ENCODE measurements around the gene AHRR. TPM values are rescaled to one million over a fixed set of nuclear protein-coding genes. Genes with fewer than 3 reads are reported as not detected.
"Not testable (repeated sequence)": the region's sequence is repeated elsewhere in the genome, so short reads cannot be mapped to it uniquely, and the experiment has no call there.

Gene AHRR
- total RNA-seq, 2 donors from 2014 or later = 0.26 to 0.33 TPM

- intact Hi-C loops (cut with DNase I) = no loop called here
- H3K9me3 ChIP-seq = no peaks in the 10 kb centered on the region
- DNase-seq (no peak), ATAC-seq (no peak)
- H3K27me3 ChIP-seq = no peaks in the 10 kb centered on the region
- H3K4me1 ChIP-seq = no peaks in the 10 kb centered on the region
- H3K27ac ChIP-seq = no peak overlapping the region
- no peak overlapping the region for H3K4me3 ChIP-seq
- H3K36me3 ChIP-seq (replicated peaks in 1 of 2; ENCODE audit: insufficient read depth in 1 of 2, low read depth in 2 of 2) = no peaks in the 10 kb centered on the region
- TF ChIP-seq POLR2A (IDR thresholded peaks at IDR 0.05) = no peak
- TF ChIP-seq CTCF (IDR thresholded peaks at IDR 0.05) = no peak
These were observed 61.6 kb downstream of the AHRR start for GRCh38 chr5:383066-383465.

GRCh38 chr5:383621-384020, 62.1 kb downstream of the AHRR start:
- Histone ChIP-seq H3K4me3 (no peak overlapping the region), H3K27me3 (no peaks in the 10 kb centered on the region), H3K9me3 (no peaks in the 10 kb centered on the region), H3K4me1 (no peaks in the 10 kb centered on the region), H3K36me3 (replicated peaks in 1 of 2; ENCODE audit: insufficient read depth in 1 of 2, low read depth in 2 of 2) (no peaks in the 10 kb centered on the region), H3K27ac (no peak overlapping the region)
- WGBS, 2 donors = 50 to 62% methylated on average over 3 of the region's 3 CpGs
- intact Hi-C loops (cut with DNase I) = no loop called here
- TF ChIP-seq POLR2A (IDR thresholded peaks at IDR 0.05) = no peak
- TF ChIP-seq CTCF (IDR thresholded peaks at IDR 0.05) = no peak
- ATAC-seq (no peak), DNase-seq (no peak)

- H3K27me3 ChIP-seq; H3K4me1 ChIP-seq; DNase-seq; H3K9me3 ChIP-seq; H3K36me3 ChIP-seq (replicated peaks in 1 of 2; ENCODE audit: insufficient read depth in 1 of 2, low read depth in 2 of 2); intact Hi-C loops (cut with DNase I); H3K4me3 ChIP-seq; H3K27ac ChIP-seq; ATAC-seq: not testable (repeated sequence)
- WGBS, 2 donors = 84 to 86% methylated on average over 7 of the region's 7 CpGs
These were observed 63.1 kb downstream of the AHRR start for GRCh38 chr5:384576-384975.

GRCh38 chr5:385321-385720, 63.8 kb downstream of the AHRR start:
- Histone ChIP-seq H3K27ac (no peak overlapping the region), H3K4me1 (no peaks in the 10 kb centered on the region), H3K4me3 (no peak overlapping the region), H3K9me3 (no peaks in the 10 kb centered on the region), H3K36me3 (replicated peaks in 1 of 2; ENCODE audit: insufficient read depth in 1 of 2, low read depth in 2 of 2) (no peaks in the 10 kb centered on the region), H3K27me3 (no peaks in the 10 kb centered on the region)
- ATAC-seq = no peak
- intact Hi-C loops (cut with DNase I) = no loop called here
- no peak for DNase-seq
- WGBS, 2 donors = 88 to 100% methylated on average over 1 of the region's 1 CpG
- no peak for TF ChIP-seq CTCF (IDR thresholded peaks at IDR 0.05)
- TF ChIP-seq POLR2A (IDR thresholded peaks at IDR 0.05) = no peak

- no peak for DNase-seq
- H3K27me3 ChIP-seq = no peaks in the 10 kb centered on the region
- no peaks in the 10 kb centered on the region for H3K36me3 ChIP-seq (replicated peaks in 1 of 2; ENCODE audit: insufficient read depth in 1 of 2, low read depth in 2 of 2)
- intact Hi-C loops (cut with DNase I) = no loop called here
- H3K27ac ChIP-seq = no peak overlapping the region
- 66 to 70% methylated on average over 13 to 18 of the region's 18 CpGs for WGBS, 2 donors
- no peak for ATAC-seq
- H3K4me1 ChIP-seq = no peaks in the 10 kb centered on the region
- TF ChIP-seq POLR2A (IDR thresholded peaks at IDR 0.05) = no peak
- H3K4me3 ChIP-seq = no peak overlapping the region
- H3K9me3 ChIP-seq = no peaks in the 10 kb centered on the region
These were observed 65.2 kb downstream of the AHRR start for GRCh38 chr5:386432-387341.
